CD8-positive, alpha-beta memory T cell (primary cell): Measurements from ENCODE around the gene NBPF26. TPM values are rescaled to one million over a fixed set of nuclear protein-coding genes. Genes with fewer than 3 reads are reported as not detected.
"Not testable (repeated sequence)": the region's sequence is repeated elsewhere in the genome, so short reads cannot be mapped to it uniquely, and the experiment has no call there.

Source experiments
- CTCF ChIA-PET: fragments of 350-600 bp; sonication (Branson Sonifier 250); formaldehyde crosslinking; loops from one replicate; lab custom pipeline; 2021; ENCODE audit warnings: antibody characterized with exemption; lab: Charles Lee
- POLR2A ChIA-PET: fragments of 350-600 bp; sonication (Branson Sonifier 250); formaldehyde crosslinking; loops from one replicate; lab custom pipeline; 2021; ENCODE audit warnings: antibody characterized with exemption; lab: Charles Lee
- DNase-seq, 5 donors: peaks; one replicate each; pipeline versions ENCODE4 v3.0.0 to v3.0.0-alpha.2; 2020 to 2022; ENCODE audit warnings: mixed read lengths in 1 of 5
- H3K27ac ChIP-seq: one replicate; pipeline ENCODE4 v1.7.0; 2013; ENCODE audit warnings: low read depth, mild to moderate bottlenecking, low read length, moderate library complexity
- H3K27me3 ChIP-seq: 2 replicates; pipeline ENCODE4 v1.7.0; 2013; ENCODE audit warnings: low read length, mild to moderate bottlenecking; ENCODE audit not compliant: insufficient read depth, poor library complexity, severe bottlenecking
- H3K36me3 ChIP-seq: 2 replicates; pipeline ENCODE4 v1.7.0; 2013; ENCODE audit warnings: mild to moderate bottlenecking, low read length, moderate library complexity; ENCODE audit not compliant: insufficient read depth
- H3K4me1 ChIP-seq: 2 replicates; pipeline ENCODE4 v1.7.0; 2013; ENCODE audit warnings: mild to moderate bottlenecking, low read length, moderate library complexity; ENCODE audit not compliant: insufficient read depth
- H3K4me3 ChIP-seq: 2 replicates; pipeline ENCODE4 v1.7.0; 2013; ENCODE audit warnings: mild to moderate bottlenecking, low read length
- H3K9me3 ChIP-seq: 2 replicates; pipeline ENCODE4 v1.7.0; 2013; ENCODE audit warnings: mild to moderate bottlenecking, low read length
- H3K27ac Mint-ChIP-seq, 8 donors: one replicate each; pipeline ENCODE4 v1.8.0; 2020 to 2021; ENCODE audit warnings: mixed read lengths in 8 of 8, mild to moderate bottlenecking in 6 of 8, inconsistent platforms in 3 of 8, moderate library complexity in 3 of 8
- H3K27me3 Mint-ChIP-seq, 2 donors: one replicate each; pipeline ENCODE4 v1.8.0; 2020 to 2021; ENCODE audit warnings: mixed read lengths in 2 of 2, mild to moderate bottlenecking in 1 of 2, moderate library complexity in 1 of 2
- H3K36me3 Mint-ChIP-seq, 3 donors: one replicate each; pipeline ENCODE4 v1.8.0; 2020 to 2021; ENCODE audit warnings: mixed read lengths in 3 of 3, inconsistent platforms in 1 of 3, mild to moderate bottlenecking in 1 of 3
- H3K4me1 Mint-ChIP-seq, 3 donors: one replicate each; pipeline ENCODE4 v1.8.0; 2020 to 2021; ENCODE audit warnings: mixed read lengths in 3 of 3, inconsistent platforms in 1 of 3, mild to moderate bottlenecking in 1 of 3
- H3K4me3 Mint-ChIP-seq, 7 donors: one replicate each; pipeline ENCODE4 v1.8.0; 2020 to 2021; ENCODE audit warnings: mixed read lengths in 7 of 7, mild to moderate bottlenecking in 6 of 7, moderate library complexity in 4 of 7, inconsistent platforms in 2 of 7
- H3K9me3 Mint-ChIP-seq, 5 donors: one replicate each; pipeline ENCODE4 v1.8.0; 2020 to 2022; ENCODE audit warnings: mixed read lengths in 5 of 5, mild to moderate bottlenecking in 3 of 5, moderate library complexity in 2 of 5, inconsistent platforms in 1 of 5
- polyA plus RNA-seq: library from polyadenylated mRNA; unstranded; fragments of 300-500 nt; fragmentation: Illumina TruSeq; gene quantifications from one replicate; pipeline ENCODE4 v1.2.3, GENCODE V29; 2021
- total RNA-seq, 2 experiments: library from RNA; stranded (reverse); gene quantifications; one replicate each; pipeline ENCODE4 v1.2.3, GENCODE V29; 2021

The NBPF26 gene
- total and polyA plus RNA-seq, 3 experiments from 2014 or later = 6.4 to 21.9 (median 21.5) TPM

- CTCF ChIA-PET, DNase-seq, H3K27ac ChIP-seq, H3K36me3 Mint-ChIP-seq, H3K4me3 ChIP-seq, H3K9me3 ChIP-seq, H3K4me3 Mint-ChIP-seq, H3K4me1 ChIP-seq, H3K4me1 Mint-ChIP-seq, H3K27me3 ChIP-seq, H3K27ac Mint-ChIP-seq, POLR2A ChIA-PET, H3K36me3 ChIP-seq, H3K9me3 Mint-ChIP-seq, H3K27me3 Mint-ChIP-seq: not testable (repeated sequence)
Observed at GRCh38 chr1:120880056-120880455, 156.3 kb downstream of the NBPF26 start.

- CTCF ChIA-PET, H3K4me1 Mint-ChIP-seq, H3K4me3 Mint-ChIP-seq, H3K27me3 Mint-ChIP-seq, H3K27ac Mint-ChIP-seq, H3K4me3 ChIP-seq, H3K9me3 ChIP-seq, H3K27me3 ChIP-seq, DNase-seq, H3K36me3 ChIP-seq, H3K4me1 ChIP-seq, H3K36me3 Mint-ChIP-seq, H3K27ac ChIP-seq, H3K9me3 Mint-ChIP-seq, POLR2A ChIA-PET: not testable (repeated sequence)
Observed at GRCh38 chr1:120881934-120882333, 158.2 kb downstream of the NBPF26 start.

Other genes starting within 250 kb of the NBPF26 start
- not detected for gene PPIAL4A, start 165.8 kb downstream of the NBPF26 start, total RNA-seq
- gene PPIAL4A, start 165.8 kb downstream of the NBPF26 start, polyA plus RNA-seq = not detected